ENCODE results near the gene GLDC. TPM values are rescaled to one million over a fixed set of nuclear protein-coding genes. Genes with fewer than 3 reads are reported as not detected.
"Not testable (repeated sequence)": the region's sequence is repeated elsewhere in the genome, so short reads cannot be mapped to it uniquely, and the experiment has no call there.

Gene GLDC
- total RNA-seq, 2 donors from 2014 or later, result 0.32 to 0.52 TPM

DNA sequence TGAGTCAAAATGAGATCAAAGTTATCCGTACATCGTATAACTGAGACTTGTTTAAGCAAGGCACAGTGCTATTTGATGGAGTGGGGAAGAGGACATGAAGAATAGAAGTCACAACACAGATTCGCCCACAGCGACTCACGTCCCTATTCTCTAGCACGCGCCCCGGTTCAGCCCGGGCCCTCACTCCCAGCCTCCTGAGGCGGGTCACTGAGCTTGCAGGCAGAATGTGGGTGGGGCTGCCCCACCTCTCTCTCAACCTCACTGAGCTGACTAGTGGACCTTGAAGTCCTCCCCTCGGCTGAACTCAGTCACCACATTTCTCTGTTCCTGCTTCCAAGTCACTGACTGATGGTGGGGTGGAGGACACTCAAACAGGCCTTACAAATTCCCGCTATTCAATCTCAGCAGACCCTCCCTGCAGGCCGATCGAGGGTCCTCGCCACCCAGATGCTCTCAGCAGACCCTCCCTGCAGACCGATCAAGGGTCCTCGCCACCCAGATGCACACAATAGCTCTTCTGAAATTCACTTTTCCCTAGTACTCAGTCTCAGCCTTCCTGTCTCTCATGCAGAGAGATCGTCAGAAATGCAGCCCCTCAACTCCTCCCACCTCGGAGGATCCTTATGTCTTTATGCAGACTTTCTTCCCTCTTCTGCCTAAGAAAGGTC is 12.9 kb downstream of the GLDC start:
- intact Hi-C loops (cut with DNase I), result no loop called here
- no peak for DNase-seq (ENCODE audit: low spot score)

DNA sequence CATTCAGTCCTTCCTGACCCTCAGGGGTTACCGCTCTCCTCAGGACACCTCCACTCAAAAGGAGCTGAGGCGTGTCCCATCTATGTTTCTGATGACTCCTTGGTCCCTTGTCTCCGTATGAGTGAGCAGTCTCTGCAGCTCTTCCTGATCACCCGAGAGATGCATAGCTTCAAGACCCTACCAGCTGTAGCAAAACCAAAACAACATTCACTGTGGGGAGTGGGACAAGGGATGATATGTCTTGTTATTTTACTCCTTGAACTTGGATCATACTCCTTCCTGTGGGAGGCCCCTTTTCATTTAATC is 14.4 kb downstream of the GLDC start:
- DNase-seq (ENCODE audit: low spot score), result no peak
- intact Hi-C loops (cut with DNase I), result no loop called here

DNA sequence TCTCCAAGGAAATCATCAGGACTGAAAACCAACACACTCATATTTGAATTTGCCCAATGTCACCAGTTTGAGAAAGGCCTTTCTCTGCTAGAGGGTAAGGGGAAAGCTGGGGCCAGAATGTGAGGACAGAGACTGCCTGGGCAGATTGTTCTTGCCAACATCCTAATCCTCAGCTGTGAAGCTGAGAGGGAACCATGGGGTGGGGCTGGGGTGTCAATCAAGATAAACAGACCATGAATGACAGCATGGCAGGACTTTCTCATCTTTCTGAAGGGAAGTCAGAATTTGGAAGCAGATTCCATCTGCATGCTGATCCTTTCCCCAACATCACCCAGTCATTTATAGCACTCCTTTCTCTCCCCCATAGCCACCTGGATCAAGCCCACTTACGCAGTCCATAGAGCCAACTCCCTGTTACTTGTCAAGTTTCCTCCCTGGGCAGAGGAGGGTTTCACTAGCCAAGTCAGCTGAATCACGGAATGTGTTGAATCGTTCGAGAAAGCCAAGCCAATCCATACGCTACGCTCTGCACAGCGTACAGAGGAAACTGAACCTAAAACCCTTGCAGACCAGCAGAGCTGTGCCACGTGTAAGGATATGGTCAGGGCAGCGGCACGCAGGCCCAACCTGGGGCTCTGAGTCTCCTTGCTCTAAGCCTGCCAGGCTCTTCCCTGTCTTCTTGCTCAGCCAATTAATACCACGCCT is 14.9 kb downstream of the GLDC start:
- intact Hi-C loops (cut with DNase I), result no loop called here
- no peak for DNase-seq (ENCODE audit: low spot score)

DNA sequence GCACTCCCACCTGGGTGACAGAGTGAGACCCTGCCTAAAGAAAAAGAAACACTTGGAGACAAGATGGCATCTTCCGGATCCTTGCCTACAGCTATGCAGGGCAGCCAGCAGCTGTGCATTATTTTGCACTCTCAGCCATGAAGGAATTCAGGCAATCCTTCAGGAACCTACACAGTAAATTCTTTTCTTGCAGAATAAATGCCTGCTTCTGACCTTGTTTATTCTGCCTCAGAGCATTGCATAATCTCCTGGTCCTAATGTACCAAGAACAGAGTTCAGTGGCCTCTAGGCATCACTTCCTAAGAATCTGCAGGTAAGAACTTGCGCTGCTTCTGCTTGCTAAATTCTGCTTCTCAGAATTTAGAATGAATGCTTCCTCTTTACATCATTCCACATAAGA is 16.8 kb downstream of the GLDC start:
- DNase-seq (ENCODE audit: low spot score), result no peak

DNA sequence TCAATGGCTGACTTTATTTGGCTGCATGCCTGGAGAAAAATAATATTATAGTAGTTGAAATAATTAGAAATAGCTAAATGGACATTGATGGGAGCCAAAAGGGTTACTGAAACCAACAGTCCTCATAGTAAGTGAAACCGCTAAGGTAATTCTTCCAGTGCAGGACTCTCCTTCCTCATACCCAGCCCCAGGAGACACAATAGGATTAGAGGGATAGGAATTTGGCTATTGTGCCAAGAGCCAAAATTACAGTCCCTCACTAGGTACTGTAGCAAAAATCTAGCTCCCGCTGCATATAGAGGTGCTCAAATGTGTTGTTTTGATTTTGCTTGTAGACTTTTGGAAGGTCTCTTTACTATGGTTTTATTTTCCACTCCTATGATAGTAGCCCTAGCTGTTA is 20.2 kb downstream of the GLDC start:
- intact Hi-C loops (cut with DNase I), result no loop called here
- DNase-seq (ENCODE audit: low spot score), result no peak

More for the DNA sequence above, 16.8 kb downstream of the GLDC start:
- intact Hi-C loops (cut with DNase I), result no loop called here

DNA sequence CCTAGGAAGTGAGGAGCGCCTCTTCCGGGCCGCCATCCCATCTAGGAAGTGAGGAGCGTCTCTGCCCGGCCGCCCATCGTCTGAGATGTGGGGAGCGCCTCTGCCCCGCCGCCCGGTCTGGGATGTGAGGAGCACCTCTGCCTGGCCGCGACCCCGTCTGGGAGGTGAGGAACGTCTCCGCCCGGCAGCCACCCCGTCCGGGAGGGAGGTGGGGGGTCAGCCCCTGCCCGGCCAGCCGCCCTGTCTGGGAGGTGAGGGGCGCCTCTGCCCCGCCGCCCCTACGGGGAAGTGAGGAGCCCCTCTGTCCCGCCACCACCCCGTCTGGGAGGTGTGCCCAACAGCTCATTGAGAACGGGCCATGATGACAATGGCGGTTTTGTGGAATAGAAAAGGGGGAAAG is 22.7 kb downstream of the GLDC start:
- DNase-seq (ENCODE audit: low spot score); intact Hi-C loops (cut with DNase I): not testable (repeated sequence)

DNA sequence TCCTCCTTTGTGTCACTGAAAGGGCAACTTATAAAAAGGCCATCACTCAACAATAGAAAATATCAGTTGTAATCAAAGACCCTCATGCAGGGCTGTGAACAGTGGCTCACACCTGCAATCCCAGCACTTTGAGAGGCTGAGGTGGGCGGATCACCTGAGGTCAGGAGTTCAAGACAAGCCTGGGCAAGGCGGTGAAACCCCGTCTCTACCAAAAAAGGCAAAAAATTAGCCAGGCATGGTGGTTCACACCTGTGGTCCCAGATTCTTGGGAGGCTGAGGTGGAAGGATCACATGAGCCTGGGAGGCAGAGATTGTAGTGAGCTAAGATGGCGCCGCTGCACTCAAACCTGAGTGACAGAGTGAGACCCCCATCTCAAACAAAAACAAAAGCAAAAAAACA is 24.7 kb downstream of the GLDC start:
- intact Hi-C loops (cut with DNase I), result no loop called here
- DNase-seq (ENCODE audit: low spot score), result no peak

DNA sequence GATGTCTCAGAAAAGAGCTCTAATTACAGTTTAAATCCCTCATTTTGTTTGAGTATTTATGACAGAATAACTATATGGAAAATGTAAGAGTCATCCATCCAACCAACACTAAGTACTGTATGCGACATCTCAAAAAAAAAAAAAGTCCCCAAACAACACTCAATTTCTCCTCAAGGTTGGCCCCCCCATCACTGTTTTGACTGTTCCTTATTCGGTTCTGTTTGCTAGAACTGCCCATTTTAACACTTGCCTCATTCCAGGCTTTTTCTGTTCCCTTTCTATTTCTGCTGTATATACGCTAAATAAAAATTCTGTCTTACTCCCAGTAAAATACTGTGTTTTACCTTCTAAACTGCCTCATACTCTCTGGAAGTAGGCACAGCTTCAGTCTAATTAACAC is 25.2 kb downstream of the GLDC start:
- intact Hi-C loops (cut with DNase I), result no loop called here
- no peak for DNase-seq (ENCODE audit: low spot score)

DNA sequence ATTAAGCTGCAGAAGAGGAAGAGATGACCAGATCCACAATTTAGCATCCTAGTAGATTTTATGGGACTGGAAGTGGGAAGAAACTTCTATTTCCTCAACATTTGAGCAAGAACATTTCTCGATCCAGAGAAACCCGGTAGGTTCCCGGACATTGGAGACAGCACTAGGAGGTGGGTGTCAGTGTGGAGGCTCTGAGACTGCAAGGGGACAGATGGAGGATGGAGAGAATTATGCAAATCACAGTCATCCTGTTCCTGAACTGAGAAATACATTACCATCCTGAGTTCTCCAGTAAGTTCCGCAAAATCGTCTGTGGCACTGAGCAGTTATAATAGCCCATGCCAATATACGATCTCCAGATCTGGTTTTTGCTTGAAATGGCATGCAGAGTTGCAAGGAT is 25.6 kb downstream of the GLDC start:
- no peak for DNase-seq (ENCODE audit: low spot score)
- intact Hi-C loops (cut with DNase I), result no loop called here

DNA sequence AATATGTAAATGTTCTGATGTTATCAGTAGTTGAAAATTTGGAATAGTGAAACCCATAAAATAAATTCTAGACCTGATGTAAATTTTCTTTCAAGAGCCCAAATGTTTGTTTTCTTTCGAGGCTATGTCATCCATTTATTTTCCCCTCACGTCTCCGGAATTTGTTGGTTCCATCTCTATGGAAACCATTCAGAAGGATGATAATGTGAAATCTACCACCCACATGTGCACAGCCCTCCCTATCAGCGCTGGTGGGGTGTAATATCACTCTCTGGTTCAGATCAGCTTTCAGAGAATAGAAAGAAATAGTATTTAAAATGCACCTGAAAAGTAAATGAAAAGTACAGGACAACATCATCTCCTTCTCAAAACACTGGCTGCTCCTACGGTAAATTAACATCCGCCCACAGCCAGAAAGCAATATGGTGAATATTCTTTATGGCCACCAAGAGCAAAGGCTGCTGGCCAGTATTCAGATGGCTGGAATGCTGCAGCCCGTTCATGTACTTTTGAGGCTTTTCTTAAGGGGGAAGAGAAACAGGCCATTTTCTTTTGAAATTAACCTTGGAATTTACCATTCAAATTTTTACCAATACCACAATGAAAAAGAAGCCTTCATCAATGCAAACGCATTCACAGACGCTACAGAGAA is 28.5 kb downstream of the GLDC start:
- intact Hi-C loops (cut with DNase I), result no loop called here

DNA sequence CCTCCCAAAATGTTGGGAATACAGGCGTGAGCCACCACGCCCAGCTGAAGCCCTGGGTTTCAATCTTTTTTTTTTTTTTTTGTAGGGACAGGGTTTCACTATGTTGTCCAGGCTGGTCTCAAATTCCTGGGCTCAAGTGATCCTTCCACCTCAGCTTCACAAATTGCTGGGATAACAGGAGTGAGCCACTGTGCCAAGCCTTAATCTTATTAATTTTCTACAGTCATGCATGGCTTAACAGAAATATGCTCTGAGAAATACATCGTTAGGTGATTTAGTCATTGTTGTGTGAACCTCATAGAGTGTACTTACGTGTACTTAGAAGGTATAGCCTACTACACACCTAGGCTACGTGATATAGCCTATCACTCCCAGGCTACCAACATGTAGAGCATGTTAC is 31.0 kb downstream of the GLDC start:
- no peak for DNase-seq (ENCODE audit: low spot score)
- intact Hi-C loops (cut with DNase I), result no loop called here

More for the DNA sequence above, 28.5 kb downstream of the GLDC start:
- DNase-seq (ENCODE audit: low spot score), result no peak

DNA sequence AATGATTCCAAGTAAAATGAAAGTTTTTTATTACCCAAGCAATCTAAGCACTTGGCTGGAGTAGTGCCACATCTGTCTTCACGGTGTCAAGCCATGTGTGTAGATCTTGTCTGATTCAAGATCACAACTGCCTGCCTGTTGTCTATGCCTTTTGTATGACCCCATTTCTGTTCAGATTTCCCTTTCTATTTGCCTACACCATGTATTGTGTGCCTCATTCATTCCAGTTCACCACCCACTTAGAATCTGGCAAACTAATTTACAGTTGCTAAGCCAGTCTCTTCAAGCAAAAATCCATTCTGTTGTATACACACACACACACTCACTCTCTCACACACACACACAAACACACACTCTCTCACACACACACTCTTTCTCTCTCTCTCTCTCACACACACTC is 33.7 kb downstream of the GLDC start:
- intact Hi-C loops (cut with DNase I), result no loop called here
- DNase-seq (ENCODE audit: low spot score), result no peak

DNA sequence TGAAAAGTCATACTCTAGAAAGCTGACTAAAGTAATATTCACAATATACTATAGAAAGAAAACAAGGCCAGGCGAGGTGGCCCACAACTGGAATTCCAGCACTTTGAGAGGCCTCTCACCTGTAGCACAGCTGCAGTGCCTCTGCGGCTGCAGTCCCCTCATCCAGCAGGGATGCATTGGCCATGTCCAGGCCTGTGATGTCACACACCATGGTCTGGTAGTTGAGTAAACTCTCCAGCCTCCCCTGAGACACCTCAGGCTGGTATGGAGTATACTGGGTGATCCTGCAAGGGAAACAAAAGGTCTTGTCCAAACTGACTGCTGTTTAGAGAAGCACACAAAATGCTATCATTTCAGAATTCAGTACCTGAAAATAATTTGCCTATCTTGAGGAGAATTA is 35.5 kb downstream of the GLDC start:
- DNase-seq (ENCODE audit: low spot score), result no peak
- intact Hi-C loops (cut with DNase I), result no loop called here

DNA sequence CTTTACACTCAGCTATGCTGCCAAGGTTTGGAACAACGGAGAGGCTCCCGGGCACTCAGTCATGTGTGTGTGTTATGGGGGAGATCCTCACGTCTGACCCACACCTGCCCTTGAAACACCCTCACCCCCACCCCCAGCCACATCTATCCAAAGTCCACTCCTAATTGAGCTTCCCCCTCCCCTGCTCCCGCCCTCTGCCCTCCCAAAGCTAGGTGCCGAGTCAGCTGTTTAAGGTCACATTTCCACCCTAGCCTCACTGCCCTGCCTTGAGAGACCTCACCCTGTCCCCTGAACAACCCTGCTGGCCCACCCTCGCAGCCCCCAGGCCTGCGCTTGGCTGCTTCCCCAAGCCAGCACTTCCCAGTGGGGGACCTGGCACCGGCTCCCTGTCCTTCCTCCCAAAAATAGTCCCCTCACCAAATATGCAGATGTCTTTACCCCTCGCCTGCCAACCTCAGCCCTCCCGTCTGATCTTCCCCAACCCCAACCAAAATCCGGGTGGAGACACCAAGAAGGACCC is 36.0 kb downstream of the GLDC start:
- no peak for DNase-seq (ENCODE audit: low spot score)
- intact Hi-C loops (cut with DNase I), result no loop called here

DNA sequence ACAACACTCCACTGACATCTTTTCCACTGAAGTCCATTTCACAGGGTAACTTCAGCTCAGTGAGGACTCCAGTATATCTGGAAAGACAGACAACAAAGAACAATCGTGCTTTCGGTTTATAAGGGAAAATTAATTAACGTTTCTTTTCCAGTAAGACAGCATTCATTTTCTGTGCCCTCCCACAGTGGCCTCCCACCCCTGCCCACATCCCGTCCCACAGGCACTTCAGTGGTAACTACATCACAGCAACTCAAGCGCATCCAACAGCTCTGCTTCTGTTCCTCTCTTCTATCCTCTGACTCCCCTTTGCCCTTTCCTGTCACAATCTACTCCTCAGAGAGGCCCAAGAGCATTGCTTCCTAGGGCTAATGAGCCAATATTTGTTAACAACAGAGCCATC is 40.3 kb downstream of the GLDC start:
- intact Hi-C loops (cut with DNase I), result no loop called here
- DNase-seq (ENCODE audit: low spot score), result no peak

DNA sequence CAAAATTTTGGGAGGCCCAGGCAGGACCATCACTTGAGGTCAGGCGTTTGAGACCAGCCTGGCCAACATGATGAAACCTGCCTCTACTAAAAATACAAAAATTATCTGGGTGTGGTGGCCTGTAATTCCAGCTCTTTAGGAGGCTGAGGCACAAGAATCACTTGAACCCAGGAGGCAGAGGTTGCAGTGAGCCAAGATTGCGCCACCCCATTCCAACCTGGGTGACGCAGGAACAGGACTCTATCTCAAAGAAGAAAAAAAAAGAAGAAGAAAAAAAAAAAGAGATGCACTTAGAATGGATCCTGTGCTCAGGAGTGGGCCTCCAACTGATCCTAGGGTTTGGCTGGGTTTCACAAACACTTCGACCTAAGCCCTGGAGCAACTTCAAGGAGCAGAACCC is 45.1 kb downstream of the GLDC start:
- intact Hi-C loops (cut with DNase I), result no loop called here

DNA sequence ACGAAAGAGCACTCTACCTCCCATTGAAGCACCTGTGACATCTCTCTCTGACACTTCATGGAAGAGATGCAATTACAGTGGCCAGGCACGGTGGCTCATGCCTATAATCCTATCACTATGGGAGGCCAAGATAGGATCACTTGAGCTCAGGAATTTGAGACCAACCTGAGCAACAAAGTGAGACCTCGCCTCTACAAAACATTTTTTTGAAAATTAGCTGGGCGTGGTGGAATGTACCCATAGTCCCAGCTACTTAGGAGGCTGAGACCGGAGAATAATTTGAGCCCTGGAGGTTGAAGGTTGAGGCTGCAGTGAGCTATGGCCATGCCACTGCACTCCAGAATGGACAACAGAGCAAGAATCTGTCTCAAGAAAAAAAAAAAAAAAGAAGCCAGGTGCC is 45.5 kb downstream of the GLDC start:
- intact Hi-C loops (cut with DNase I), result no loop called here
- no peak for DNase-seq (ENCODE audit: low spot score)

More for the DNA sequence above, 45.1 kb downstream of the GLDC start:
- DNase-seq (ENCODE audit: low spot score), result no peak

DNA sequence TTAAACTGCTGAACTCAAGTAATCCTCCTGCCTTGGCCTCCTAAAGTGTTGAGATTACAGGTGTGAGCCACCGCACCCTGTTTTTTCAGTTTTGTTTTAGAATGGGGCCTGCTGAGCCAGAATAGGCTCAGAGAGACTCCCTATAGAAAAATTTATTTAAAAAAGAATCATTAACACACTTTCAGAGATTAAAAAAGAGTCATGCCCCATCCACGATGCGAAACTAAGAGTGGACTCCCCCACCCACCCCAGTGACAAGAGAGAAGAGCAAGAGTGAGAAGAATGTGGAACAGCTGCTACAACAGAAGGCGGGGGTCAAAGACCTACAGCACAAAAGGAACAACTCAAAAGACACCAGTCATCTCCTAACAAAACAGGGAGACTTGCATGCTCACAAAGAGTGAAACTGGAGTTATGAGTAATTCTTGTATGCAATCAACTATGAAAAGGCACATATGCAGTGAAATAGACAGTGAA is 47.2 kb downstream of the GLDC start:
- intact Hi-C loops (cut with DNase I), result no loop called here
- DNase-seq (ENCODE audit: low spot score), result no peak

DNA sequence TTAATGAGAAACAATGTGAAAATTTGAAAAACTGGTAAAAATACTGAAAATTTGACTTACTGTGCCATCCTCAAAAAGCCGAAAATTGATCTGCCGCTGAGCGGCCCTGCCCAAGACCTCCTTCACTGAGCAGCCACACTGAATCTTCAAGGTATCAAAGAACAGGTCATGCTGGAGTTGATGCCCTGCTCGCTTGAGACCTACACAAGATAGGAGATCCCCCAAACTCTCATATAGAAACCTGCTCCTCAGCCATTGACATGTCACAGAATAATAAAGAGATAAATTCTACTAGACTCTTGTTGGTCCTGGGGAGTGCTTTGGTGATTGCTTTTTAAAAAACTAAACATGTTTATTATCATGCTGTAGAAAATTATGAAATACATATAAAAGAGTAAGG is 52.7 kb downstream of the GLDC start:
- DNase-seq (ENCODE audit: low spot score), result no peak
- intact Hi-C loops (cut with DNase I), result no loop called here

DNA sequence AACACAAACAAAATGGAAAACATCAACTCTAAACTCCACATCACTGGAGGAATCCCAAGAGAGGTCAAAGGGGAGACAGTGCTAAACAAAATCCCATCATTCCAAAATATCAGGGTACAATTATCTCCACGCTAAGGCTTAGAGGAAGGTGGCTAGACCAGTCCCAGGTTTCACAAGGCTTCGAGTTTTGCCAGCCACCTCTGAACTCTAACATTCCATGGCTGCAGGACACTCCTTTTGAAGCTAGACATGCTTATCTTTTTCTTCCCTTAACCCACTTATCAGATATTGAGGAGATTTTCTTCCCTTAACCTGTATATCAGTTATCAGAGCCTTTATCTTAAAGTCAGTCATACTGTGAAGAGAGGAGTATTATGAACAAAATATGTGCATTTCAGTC is 53.3 kb downstream of the GLDC start:
- no peak for DNase-seq (ENCODE audit: low spot score)
- intact Hi-C loops (cut with DNase I), result no loop called here

Data from posterior vena cava (tissue), 2 donors.